IMR-90 (cell line): ENCODE data around the gene POLE3. TPM values are rescaled to one million over a fixed set of nuclear protein-coding genes. Genes with fewer than 3 reads are reported as not detected.

Experiments
- ATAC-seq: fragments of 200-7000 bp; cut with Tn5 transposase; 2 replicates; pipeline ENCODE4 v1.9.1; 2020; ENCODE audit warnings: low read depth, mild to moderate bottlenecking, moderate library complexity
- BruUV-seq: library from RNA; stranded (reverse); fragments of 400-500 nt; replicated peaks from 2 replicates; lab custom pipeline; 2021; lab: Mats Ljungman, UMichigan
- CTCF ChIA-PET: fragments of 300-600 bp; formaldehyde crosslinking; extraction: SDS; loops from one replicate; lab custom pipeline; 2021; ENCODE audit warnings: antibody characterized with exemption; lab: Yijun Ruan, JAX
- POLR2A ChIA-PET: fragments of 300-600 bp; sonication (Branson Sonifier 250); formaldehyde crosslinking; loops from one replicate; lab custom pipeline; 2022; ENCODE audit warnings: antibody characterized with exemption; ENCODE audit not compliant: unreplicated experiment; lab: Charles Lee
- DNase-seq: peaks from one replicate; pipeline ENCODE4 v3.0.0; 2013
- H2AFZ ChIP-seq: replicated peaks from 2 replicates; pipeline ENCODE3; 2013; ENCODE audit warnings: low read length, mild to moderate bottlenecking; ENCODE audit not compliant: poor library complexity
- H2AK5ac ChIP-seq: 2 replicates; pipeline ENCODE4 v1.6.1; 2013; ENCODE audit warnings: low read depth, low read length, inconsistent platforms
- H2AK9ac ChIP-seq: replicated peaks from 2 replicates; pipeline ENCODE3; 2013; ENCODE audit warnings: mild to moderate bottlenecking, low read depth, low read length, moderate library complexity; ENCODE audit not compliant: poor library complexity
- H2BK120ac ChIP-seq: 2 replicates; pipeline ENCODE4 v1.6.1; 2013; ENCODE audit warnings: low read depth, low read length, inconsistent platforms
- H2BK15ac ChIP-seq: 3 replicates; pipeline ENCODE4 v1.6.1; 2013; ENCODE audit warnings: low read depth, low read length, inconsistent platforms
- H2BK20ac ChIP-seq: 2 replicates; pipeline ENCODE4 v1.6.1; 2013; ENCODE audit warnings: low read depth, mild to moderate bottlenecking, inconsistent platforms, low read length, moderate library complexity
- H2BK5ac ChIP-seq: 2 replicates; pipeline ENCODE4 v1.6.1; 2013; ENCODE audit warnings: mild to moderate bottlenecking, low read depth, low read length, inconsistent platforms; ENCODE audit not compliant: poor library complexity, severe bottlenecking
- H3K14ac ChIP-seq: replicated peaks from 2 replicates; pipeline ENCODE4 v1.6.1; 2013; ENCODE audit warnings: low read depth, low read length, inconsistent platforms
- H3K18ac ChIP-seq: 2 replicates; pipeline ENCODE4 v1.6.1; 2013; ENCODE audit warnings: low read depth, low read length, control low read depth
- H3K23ac ChIP-seq: 2 replicates; pipeline ENCODE4 v1.6.1; 2013; ENCODE audit warnings: low read depth, low read length, inconsistent platforms
- H3K27ac ChIP-seq: 2 replicates; pipeline ENCODE4 v1.5.1; 2013; ENCODE audit warnings: mild to moderate bottlenecking, control low read depth, low read length; ENCODE audit not compliant: insufficient read depth
- H3K27me3 ChIP-seq: 2 replicates; pipeline ENCODE4 v1.6.1; 2013; ENCODE audit warnings: low read length; ENCODE audit not compliant: control insufficient read depth, insufficient read depth
- H3K36me3 ChIP-seq: 2 replicates; pipeline ENCODE4 v1.6.1; 2013; ENCODE audit warnings: low read length, mixed read lengths; ENCODE audit not compliant: control insufficient read depth, insufficient read depth
- H3K4ac ChIP-seq: 2 replicates; pipeline ENCODE4 v1.6.1; 2013; ENCODE audit warnings: low read depth, low read length, inconsistent platforms
- H3K4me1 ChIP-seq: 2 replicates; pipeline ENCODE4 v1.6.1; 2013; ENCODE audit warnings: low read length, mixed read lengths; ENCODE audit not compliant: control insufficient read depth, insufficient read depth
- H3K4me2 ChIP-seq: 2 replicates; pipeline ENCODE4 v1.6.1; 2013; ENCODE audit warnings: low read depth, mild to moderate bottlenecking, control low read depth, low read length, moderate library complexity
- H3K4me3 ChIP-seq: 2 replicates; pipeline ENCODE4 v1.5.1; 2013; ENCODE audit warnings: low read depth, mild to moderate bottlenecking, control low read depth, low read length, moderate library complexity; ENCODE audit not compliant: insufficient read depth
- H3K56ac ChIP-seq: 2 replicates; pipeline ENCODE4 v1.6.1; 2013; ENCODE audit warnings: low read length, inconsistent platforms; ENCODE audit not compliant: insufficient read depth; ENCODE audit errors: extremely low read depth
- H3K79me1 ChIP-seq, 2 experiments: 2 replicates each; pipeline ENCODE4 v1.6.1; 2013; ENCODE audit warnings: low read length in 2 of 2, inconsistent platforms in 1 of 2, low read depth in 1 of 2
- H3K9ac ChIP-seq: 2 replicates; pipeline ENCODE4 v1.6.1; 2013; ENCODE audit warnings: low read depth, low read length, control low read depth
- H3K9me1 ChIP-seq: 2 replicates; pipeline ENCODE4 v1.6.1; 2013; ENCODE audit warnings: low read length, inconsistent platforms; ENCODE audit not compliant: insufficient read depth
- H3K9me3 ChIP-seq: 2 replicates; pipeline ENCODE4 v1.6.1; 2013; ENCODE audit warnings: low read length; ENCODE audit not compliant: control insufficient read depth, insufficient read depth
- H4K20me1 ChIP-seq: 2 replicates; pipeline ENCODE4 v1.6.1; 2013; ENCODE audit warnings: low read length, inconsistent platforms; ENCODE audit not compliant: insufficient read depth
- H4K5ac ChIP-seq: 2 replicates; pipeline ENCODE4 v1.6.1; 2013; ENCODE audit warnings: mild to moderate bottlenecking, low read depth, low read length, control low read depth
- H4K8ac ChIP-seq, 2 experiments: 2 replicates each; pipeline ENCODE4 v1.6.1; 2013; ENCODE audit warnings: low read depth in 2 of 2, low read length in 2 of 2, control low read depth in 1 of 2, inconsistent platforms in 1 of 2
- H4K91ac ChIP-seq: 2 replicates; pipeline ENCODE4 v1.6.1; 2013; ENCODE audit warnings: low read depth, low read length, inconsistent platforms; ENCODE audit not compliant: insufficient read depth
- BHLHE40 ChIP-seq: fragments of 150-350 bp; IDR thresholded peaks from 2 replicates; pipeline ENCODE4 v1.6.1; 2016; ENCODE audit warnings: mild to moderate bottlenecking, low read depth, low read length
- MAFK ChIP-seq: IDR thresholded peaks from 2 replicates; pipeline ENCODE4 v1.6.1; 2012; ENCODE audit warnings: low read depth, low read length, improper control_type of control experiment
- SMC3 ChIP-seq: fragments of 150-350 bp; IDR thresholded peaks from 2 replicates; pipeline ENCODE4 v1.6.1; 2016; ENCODE audit warnings: low read depth, mild to moderate bottlenecking, antibody characterized with exemption, low read length, moderate library complexity
- WGBS, 2 experiments: methylation state at CpG; one replicate each; pipeline versions ENCODE4 v1.1.5 to v1.1.7; 2013; ENCODE audit warnings: missing lambda C conversion rate in 2 of 2; ENCODE audit not compliant: insufficient read length in 1 of 2; ENCODE audit errors: extremely low coverage in 2 of 2; 5-methylcytosine and 5-hydroxymethylcytosine counted together
- dilution Hi-C: fragments of 300-500 bp; cut with HindIII; formaldehyde crosslinking; loops from one replicate; pipeline ENCODE4 v1.14.3; 2018; ENCODE audit warnings: low sequenced_read_pairs; ENCODE audit not compliant: unreplicated experiment
- in situ Hi-C: fragments of 300-500 bp; cut with MboI; formaldehyde crosslinking; loops from 3 replicates; pipeline ENCODE4 v1.14.3; 2019; ENCODE audit warnings: low sequenced_read_pairs, inconsistent platforms, mixed read lengths
- intact Hi-C: fragments of 100-400 bp; cut with micrococcal nuclease; formaldehyde crosslinking; loops from 2 replicates; pipeline ENCODE4 v1.10.0; 2022
- polyA plus RNA-seq, 3 experiments: library from polyadenylated mRNA; depleted of rRNA; stranded (reverse); fragments of >200 nt; gene quantifications; 2 replicates each; pipeline ENCODE4 v1.2.3, GENCODE V29; 2012; ENCODE audit warnings: low replicate concordance in 1 of 3
- total RNA-seq: library from RNA; depleted of rRNA; stranded (reverse); fragments of >200 nt; gene quantifications from 2 replicates; pipeline ENCODE4 v1.2.3, GENCODE V29; 2012

The POLE3 gene
- total and polyA plus RNA-seq, 2 of the 4 experiments (the other 2 are of a cell fraction): 34.8 to 43.0 TPM

DNA sequence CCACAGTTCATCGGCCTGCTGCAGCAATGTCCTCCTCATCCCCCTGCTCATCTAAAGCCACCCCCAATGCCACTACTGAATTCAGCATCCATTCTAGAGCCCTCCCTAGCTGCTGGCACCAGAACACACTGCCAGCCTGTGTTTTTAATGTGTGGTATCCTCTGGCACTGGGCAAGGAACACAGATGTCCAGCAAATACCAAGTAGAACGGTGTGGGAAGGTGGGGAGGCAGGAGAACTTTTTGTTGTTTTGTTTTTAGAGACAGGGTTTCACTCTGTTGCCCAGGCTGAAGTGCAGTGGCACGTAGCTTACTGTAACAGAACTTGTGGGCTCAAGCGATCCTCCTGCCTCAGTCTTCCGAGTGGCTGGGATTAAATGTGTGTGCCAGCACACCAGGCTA lies 38.4 kb downstream of the POLE3 start:
- POLR2A ChIA-PET: no interaction called here
- Histone ChIP-seq H2BK15ac (no peak overlapping the region), H4K91ac (no peak overlapping the region), H3K14ac (no peak overlapping the region), H3K4ac (no peak overlapping the region), H4K20me1 (no peaks in the 10 kb centered on the region), H3K36me3 (peaks cover 12% of the 10 kb centered on the region; the same call in 1 of the 2 replicates), H3K79me1 (peaks cover 0 to 8% of the 10 kb centered on the region in 2 experiments; a peak in 1 of 4 replicates), H3K4me2 (no peak overlapping the region), H3K9me1 (no peaks in the 10 kb centered on the region), H2BK120ac (no peak overlapping the region), H3K56ac (no peak overlapping the region), H3K9me3 (no peaks in the 10 kb centered on the region), H4K5ac (no peak overlapping the region), H3K27ac (no peak overlapping the region), H3K4me1 (peaks cover under 1% of the 10 kb centered on the region; the same call in 1 of the 2 replicates), H2BK20ac (no peak overlapping the region), H2BK5ac (no peak overlapping the region), H3K9ac (no peak overlapping the region), H2AFZ (no peak overlapping the region), H4K8ac (no peak overlapping the region), H3K23ac (no peak overlapping the region), H3K27me3 (peaks cover 6% of the 10 kb centered on the region; the same call in 1 of the 2 replicates), H2AK9ac (no peak overlapping the region), H2AK5ac (no peak overlapping the region), H3K4me3 (no peak overlapping the region), H3K18ac (no peak overlapping the region)
- TF ChIP-seq MAFK: no peak
- no peak for TF ChIP-seq BHLHE40
- no peak for TF ChIP-seq SMC3
- DNase-seq: no peak
- no TSS peak for BruUV-seq
- in situ Hi-C loops (no loop called here), dilution Hi-C loops (no loop called here), intact Hi-C loops (no loop called here)
- no CpG with 5 or more reads among the region's 5 CpGs for WGBS, 2 experiments
- ATAC-seq: no peak
- CTCF ChIA-PET: no interaction called here
